PC-9 (cell line): Measurements from ENCODE around the gene SETBP1. TPM values are rescaled to one million over a fixed set of nuclear protein-coding genes. Genes with fewer than 3 reads are reported as not detected.

Source experiments
- BruUV-seq: library from RNA; stranded (reverse); fragments of 400-500 nt; replicated peaks from 2 replicates; lab custom pipeline; 2021; lab: Mats Ljungman, UMichigan
- CTCF ChIA-PET: fragments of 300-600 bp; sonication (Branson Sonifier 250); formaldehyde crosslinking; loops from one replicate; lab custom pipeline; 2022; ENCODE audit warnings: antibody characterized with exemption; lab: Charles Lee
- POLR2A ChIA-PET: fragments of 300-600 bp; sonication (Branson Sonifier 250); formaldehyde crosslinking; loops from one replicate; lab custom pipeline; 2022; ENCODE audit warnings: antibody characterized with exemption; ENCODE audit not compliant: unreplicated experiment; lab: Charles Lee
- DNase-seq, 2 experiments: peaks; one replicate each; pipeline versions ENCODE4 v3.0.0 to v3.0.0-alpha.2; 2015 to 2022; ENCODE audit warnings: mixed read lengths in 1 of 2
- H2AFZ ChIP-seq: fragments of 200-600 bp; sonication (generic); 2 replicates; pipeline ENCODE4 v1.8.1; 2017; ENCODE audit warnings: antibody characterized with exemption
- H3F3A ChIP-seq: fragments of 200-600 bp; sonication (generic); 2 replicates; pipeline ENCODE4 v1.8.1; 2017; ENCODE audit warnings: antibody characterized with exemption, mild to moderate bottlenecking, low read depth; ENCODE audit not compliant: insufficient read depth
- H3K27ac ChIP-seq: fragments of 200-600 bp; sonication (generic); 2 replicates; pipeline ENCODE4 v1.6.1; 2016; ENCODE audit warnings: mixed run types
- H3K27me3 ChIP-seq: fragments of 200-600 bp; sonication (generic); 2 replicates; pipeline ENCODE4 v1.6.1; 2016; ENCODE audit warnings: low read depth, mixed run types; ENCODE audit not compliant: insufficient read depth
- H3K36me3 ChIP-seq: fragments of 200-600 bp; sonication (generic); 2 replicates; pipeline ENCODE4 v1.6.1; 2016; ENCODE audit warnings: low read depth, mixed run types
- H3K4me1 ChIP-seq: fragments of 200-600 bp; sonication (generic); replicated peaks from 2 replicates; pipeline ENCODE4 v1.6.1; 2016; ENCODE audit warnings: mixed run types; ENCODE audit not compliant: insufficient read depth
- H3K4me2 ChIP-seq: fragments of 200-600 bp; sonication (generic); 2 replicates; pipeline ENCODE4 v1.6.1; 2017; ENCODE audit warnings: mixed run types
- H3K4me3 ChIP-seq: fragments of 200-600 bp; sonication (generic); 2 replicates; pipeline ENCODE4 v1.6.1; 2016; ENCODE audit warnings: mixed run types
- H3K79me2 ChIP-seq: fragments of 200-600 bp; sonication (generic); 2 replicates; pipeline ENCODE4 v1.6.1; 2017; ENCODE audit warnings: low read depth, mixed run types
- H3K9me2 ChIP-seq: fragments of 200-600 bp; sonication (generic); 2 replicates; pipeline ENCODE4 v1.8.1; 2017; ENCODE audit warnings: mild to moderate bottlenecking; ENCODE audit not compliant: insufficient read depth
- H3K9me3 ChIP-seq: fragments of 200-600 bp; sonication (generic); 2 replicates; pipeline ENCODE4 v1.8.1; 2016; ENCODE audit warnings: low read depth; ENCODE audit not compliant: insufficient read depth
- H4K20me1 ChIP-seq: fragments of 200-600 bp; sonication (generic); 2 replicates; pipeline ENCODE4 v1.8.1; 2017; ENCODE audit not compliant: insufficient read depth
- CTCF ChIP-seq: fragments of 200-600 bp; sonication (generic); conservative IDR thresholded peaks from 2 replicates; pipeline ENCODE4 v1.6.1; 2017; ENCODE audit warnings: mixed run types, antibody characterized with exemption, mild to moderate bottlenecking, moderate library complexity
- EZH2 ChIP-seq: fragments of 200-600 bp; sonication (generic); IDR thresholded peaks from 2 replicates; pipeline ENCODE4 v1.8.0; 2017; ENCODE audit warnings: antibody characterized with exemption, low read depth
- intact Hi-C: fragments of 100-400 bp; cut with micrococcal nuclease; formaldehyde crosslinking; loops from one replicate; pipeline ENCODE4 v1.10.0; 2022; ENCODE audit not compliant: unreplicated experiment
- total RNA-seq: library from RNA; stranded (reverse); gene quantifications from 2 replicates; pipeline ENCODE4 v1.2.3, GENCODE V29; 2021

SETBP1 gene
- total RNA-seq, 1 experiment from 2014 or later = 9.0 TPM

- no peaks in the 10 kb centered on the region for H3K9me2 ChIP-seq
- CTCF ChIA-PET = no interaction called here
Observed at GRCh38 chr18:44833786-44834185, 153.1 kb downstream of the SETBP1 start.

GRCh38 chr18:44834867-44835469 is 154.3 kb downstream of the SETBP1 start:
- no peaks in the 10 kb centered on the region for H3K27me3 ChIP-seq
- no peaks in the 10 kb centered on the region for H4K20me1 ChIP-seq
- POLR2A ChIA-PET = no interaction called here
- no peaks in the 10 kb centered on the region for H3K36me3 ChIP-seq
- H3K4me2 ChIP-seq = no peak overlapping the region
- no peak overlapping the region for H3K27ac ChIP-seq
- no TSS peak for BruUV-seq
- intact Hi-C loops = no loop called here
- CTCF ChIA-PET = interaction anchor here (0.5 kb wide), 1 partner anchor 103 kb away, joined by 3 read pairs; no protein-coding TSS in a partner anchor
- no peak overlapping the region for H3K4me3 ChIP-seq
- no peaks in the 10 kb centered on the region for H3K79me2 ChIP-seq
- no peak for TF ChIP-seq EZH2
- no peak for TF ChIP-seq CTCF
- no peaks in the 10 kb centered on the region for H3F3A ChIP-seq
- H2AFZ ChIP-seq = no peak overlapping the region
- no peak for DNase-seq
- no peaks in the 10 kb centered on the region for H3K9me3 ChIP-seq
- peaks cover 17% of the 10 kb centered on the region for H3K4me1 ChIP-seq
- H3K9me2 ChIP-seq = no peaks in the 10 kb centered on the region

More at GRCh38 chr18:44833786-44834185, 153.1 kb downstream of the SETBP1 start:
- no peak overlapping the region for H3K4me2 ChIP-seq
- no peak overlapping the region for H2AFZ ChIP-seq
- H3K79me2 ChIP-seq = no peaks in the 10 kb centered on the region
- POLR2A ChIA-PET = no interaction called here
- no peaks in the 10 kb centered on the region for H3K27me3 ChIP-seq
- H3K27ac ChIP-seq = no peak overlapping the region
- no peaks in the 10 kb centered on the region for H3K36me3 ChIP-seq
- H3K4me3 ChIP-seq = no peak overlapping the region
- H3K9me3 ChIP-seq = no peaks in the 10 kb centered on the region
- no TSS peak for BruUV-seq
- TF ChIP-seq CTCF (no peak), EZH2 (no peak)
- peaks cover 5% of the 10 kb centered on the region for H3K4me1 ChIP-seq
- DNase-seq = no peak
- H4K20me1 ChIP-seq = no peaks in the 10 kb centered on the region
- H3F3A ChIP-seq = no peaks in the 10 kb centered on the region
- intact Hi-C loops = no loop called here

- CTCF ChIA-PET = no interaction called here
Observed at GRCh38 chr18:44835703-44836102, 155.0 kb downstream of the SETBP1 start.

More at GRCh38 chr18:44835703-44836102, 155.0 kb downstream of the SETBP1 start:
- intact Hi-C loops = no loop called here
- Histone ChIP-seq H3K9me3 (no peaks in the 10 kb centered on the region), H3K27ac (no peak overlapping the region), H3K36me3 (no peaks in the 10 kb centered on the region), H3K4me1 (peaks cover 20% of the 10 kb centered on the region), H3K4me3 (no peak overlapping the region), H3K4me2 (no peak overlapping the region), H3K79me2 (no peaks in the 10 kb centered on the region), H3K27me3 (no peaks in the 10 kb centered on the region), H2AFZ (no peak overlapping the region), H4K20me1 (no peaks in the 10 kb centered on the region), H3F3A (no peaks in the 10 kb centered on the region), H3K9me2 (no peaks in the 10 kb centered on the region)
- no peak for TF ChIP-seq EZH2
- no peak for TF ChIP-seq CTCF
- no peak for DNase-seq
- BruUV-seq = no TSS peak
- POLR2A ChIA-PET = no interaction called here
